HepG2 (cell line): ENCODE data around the gene NFILZ. TPM values are rescaled to one million over a fixed set of nuclear protein-coding genes. Genes with fewer than 3 reads are reported as not detected.

Experiments
- ATAC-seq: fragments of 200-7000 bp; cut with Tn5 transposase; 3 replicates; pipeline ENCODE4 v1.9.1; 2020; ENCODE audit warnings: mild to moderate bottlenecking, moderate library complexity
- BruUV-seq: library from RNA; stranded (reverse); fragments of 400-500 nt; replicated peaks from 2 replicates; lab custom pipeline; 2021; lab: Mats Ljungman, UMichigan
- CTCF ChIA-PET: fragments of 300-600 bp; formaldehyde crosslinking; extraction: SDS; loops from one replicate; lab custom pipeline; 2021; ENCODE audit warnings: low total read pairs, inconsistent platforms, low intra/inter-chr PET ratio; lab: Yijun Ruan, JAX
- POLR2A ChIA-PET: fragments of 350-600 bp; sonication (Branson Sonifier 250); formaldehyde crosslinking; loops from one replicate; lab custom pipeline; 2020; ENCODE audit warnings: antibody characterized with exemption, inconsistent platforms; lab: Yijun Ruan, JAX
- DNase-seq: peaks from one replicate; pipeline ENCODE4 v3.0.0-alpha.2; 2015; ENCODE audit warnings: low spot score
- FAIRE-seq: peaks from 3 replicates; lab custom pipeline; 2011; peaks lifted over from hg19 to GRCh38; lab: Jason Lieb, UNC
- H2AFZ ChIP-seq: one replicate; pipeline ENCODE4 v1.6.1; 2011; ENCODE audit warnings: low read length, inconsistent platforms
- H3K27ac ChIP-seq: fragments of 300-600 bp; 3 replicates; pipeline ENCODE4 v1.8.0; 2011; ENCODE audit warnings: mixed run types, mild to moderate bottlenecking, mixed read lengths, low read length, inconsistent platforms; ENCODE audit not compliant: insufficient read depth; ENCODE audit errors: extremely low read length
- H3K27me3 ChIP-seq, 2 experiments: fragments of 200-600 bp in 1 of 2; 2 replicates in 1 of 2; 3 replicates in 1 of 2; pipeline versions ENCODE4 v1.6.0 to v1.8.0; 2011; ENCODE audit warnings: low read length in 2 of 2, mild to moderate bottlenecking in 2 of 2, moderate library complexity in 2 of 2, inconsistent platforms in 1 of 2; ENCODE audit not compliant: insufficient read depth in 2 of 2, control insufficient read depth in 1 of 2
- H3K36me3 ChIP-seq, 2 experiments: fragments of 200-600 bp in 1 of 2; replicated peaks in 1 of 2; 2 replicates in 1 of 2; 3 replicates in 1 of 2; pipeline versions ENCODE4 v1.5.1 to v1.8.0; 2011; ENCODE audit warnings: low read length in 2 of 2, inconsistent platforms in 1 of 2; ENCODE audit not compliant: insufficient read depth in 2 of 2, control insufficient read depth in 1 of 2
- H3K4me1 ChIP-seq: 2 replicates; pipeline ENCODE4 v1.5.1; 2012; ENCODE audit warnings: low read length, inconsistent platforms; ENCODE audit not compliant: insufficient read depth
- H3K4me2 ChIP-seq: 2 replicates; pipeline ENCODE4 v1.6.0; 2011; ENCODE audit warnings: low read depth, low read length, inconsistent platforms
- H3K4me3 ChIP-seq, 3 experiments: fragments of 200-600 bp in 1 of 3; sonication (generic), shearing (Covaris generic) in 1 of 3; replicated peaks in 1 of 3; 2 replicates each; pipeline ENCODE4 v1.5.1; 2011 to 2016; ENCODE audit warnings: low read length in 3 of 3, inconsistent platforms in 2 of 3, low read depth in 2 of 3, mild to moderate bottlenecking in 2 of 3, control low read depth in 1 of 3, mixed read lengths in 1 of 3; ENCODE audit not compliant: insufficient read depth in 1 of 3
- H3K79me2 ChIP-seq: one replicate; pipeline ENCODE4 v1.6.1; 2011; ENCODE audit warnings: low read length, inconsistent platforms; ENCODE audit not compliant: insufficient read depth
- H3K9ac ChIP-seq: 2 replicates; pipeline ENCODE4 v1.6.0; 2011; ENCODE audit warnings: mild to moderate bottlenecking, low read depth, low read length, inconsistent platforms; ENCODE audit not compliant: insufficient read depth
- H3K9me3 ChIP-seq: 2 replicates; pipeline ENCODE4 v1.5.1; 2012; ENCODE audit warnings: mild to moderate bottlenecking, low read length
- H4K20me1 ChIP-seq: 2 replicates; pipeline ENCODE4 v1.6.0; 2011; ENCODE audit warnings: inconsistent platforms, mild to moderate bottlenecking, low read length, moderate library complexity; ENCODE audit not compliant: insufficient read depth
- FOSL2 ChIP-seq: sonication (generic); formaldehyde crosslinking; IDR thresholded peaks from 2 replicates; pipeline ENCODE4 v1.4.0; 2020; ENCODE audit warnings: missing genetic modification reagents
- HDAC1 ChIP-seq: sonication (generic); formaldehyde crosslinking; IDR thresholded peaks from 2 replicates; pipeline ENCODE4 v1.5.1; 2020; ENCODE audit warnings: mild to moderate bottlenecking, missing genetic modification reagents
- JUND ChIP-seq: sonication (generic); formaldehyde crosslinking; IDR thresholded peaks from 2 replicates; pipeline ENCODE4 v1.8.0; 2022; ENCODE audit warnings: mild to moderate bottlenecking, missing genetic modification reagents
- KAT2B ChIP-seq: fragments of 150-350 bp; IDR thresholded peaks from 2 replicates; pipeline ENCODE4 v1.6.1; 2014; ENCODE audit warnings: low read depth, low read length, borderline replicate concordance
- MTERF4 ChIP-seq: sonication (generic); formaldehyde crosslinking; IDR thresholded peaks from 2 replicates; pipeline ENCODE4 v1.8.0; 2023; ENCODE audit warnings: mild to moderate bottlenecking, missing genetic modification reagents
- NFATC3 ChIP-seq: sonication (generic); formaldehyde crosslinking; IDR thresholded peaks from 2 replicates; pipeline ENCODE4 v1.5.1; 2020; ENCODE audit warnings: mild to moderate bottlenecking, missing genetic modification reagents
- ZFP36 ChIP-seq: fragments of 150-350 bp; IDR thresholded peaks from 2 replicates; pipeline ENCODE4 v1.6.1; 2018; ENCODE audit warnings: borderline replicate concordance, low read length, low read depth; ENCODE audit not compliant: partially characterized antibody
- ZMYM3 ChIP-seq: sonication (generic); formaldehyde crosslinking; IDR thresholded peaks from 2 replicates; pipeline ENCODE4 v1.5.1; 2020; ENCODE audit warnings: mild to moderate bottlenecking, missing genetic modification reagents
- ZNF292 ChIP-seq: sonication (generic); formaldehyde crosslinking; IDR thresholded peaks from 2 replicates; pipeline ENCODE4 v1.8.1; 2022; ENCODE audit warnings: mild to moderate bottlenecking, low read depth, missing genetic modification reagents, borderline replicate concordance
- ZNF329 ChIP-seq: sonication (generic); formaldehyde crosslinking; IDR thresholded peaks from 2 replicates; pipeline ENCODE4 v1.9.0; 2021; ENCODE audit warnings: low read depth, mild to moderate bottlenecking, missing genetic modification reagents
- ZNF362 ChIP-seq: sonication (generic); formaldehyde crosslinking; IDR thresholded peaks from 2 replicates; pipeline ENCODE4 v1.4.0; 2020; ENCODE audit warnings: missing genetic modification reagents, mild to moderate bottlenecking, borderline replicate concordance
- ZNF543 ChIP-seq: sonication (generic); formaldehyde crosslinking; IDR thresholded peaks from 2 replicates; pipeline ENCODE4 v1.4.0; 2020; ENCODE audit warnings: mild to moderate bottlenecking, missing genetic modification reagents
- ZNF549 ChIP-seq: sonication (generic); formaldehyde crosslinking; IDR thresholded peaks from 2 replicates; pipeline ENCODE4 v1.5.0; 2020; ENCODE audit warnings: missing genetic modification reagents
- ZNF574 ChIP-seq: sonication (generic); formaldehyde crosslinking; IDR thresholded peaks from 2 replicates; pipeline ENCODE4 v1.4.0; 2020; ENCODE audit warnings: missing genetic modification reagents
- ZNF770 ChIP-seq: sonication (generic); formaldehyde crosslinking; IDR thresholded peaks from 2 replicates; pipeline ENCODE4 v1.5.0; 2020; ENCODE audit warnings: mild to moderate bottlenecking, missing genetic modification reagents
- WGBS: methylation state at CpG from one replicate; pipeline ENCODE4 v1.1.6; 2017; ENCODE audit warnings: low lambda C conversion rate; 5-methylcytosine and 5-hydroxymethylcytosine counted together
- in situ Hi-C: cut with HindIII; loops from 2 replicates; pipeline ENCODE4 v1.10.0; 2017; ENCODE audit warnings: low pct_unique_long_range_greater_than_20kb; ENCODE audit not compliant: extremely low pct_ligation_motif_present
- intact Hi-C: fragments of 100-400 bp; cut with micrococcal nuclease; formaldehyde crosslinking; loops from one replicate; pipeline ENCODE4 v1.10.0; 2022; ENCODE audit not compliant: unreplicated experiment
- polyA plus RNA-seq, 8 experiments: library from polyadenylated mRNA; depleted of rRNA in 3 of 8; stranded (reverse) in 7 of 8; unstranded in 1 of 8; fragments of >200 nt; fragmentation: Illumina TruSeq in 4 of 8; extraction: Trizol in 4 of 8; gene quantifications; 2 replicates each; pipeline versions ENCODE4 v1.2.1 to v1.2.3, GENCODE V29; 2011 to 2016; ENCODE audit warnings: low read depth in 4 of 8, missing spikeins in 1 of 8, mixed read lengths in 1 of 8; ENCODE audit not compliant: insufficient read depth in 1 of 8
- total RNA-seq, 5 experiments: library from RNA; depleted of rRNA; stranded (reverse); fragments of >200 nt; fragmentation: Illumina TruSeq; extraction: Trizol; gene quantifications; 2 replicates each; pipeline ENCODE4 v1.2.3, GENCODE V29; 2016; ENCODE audit warnings: low read depth in 1 of 5

The NFILZ gene
- total and polyA plus RNA-seq, 2 of the 13 experiments (the other 11 are each of a cell fraction or from before 2014, with no cell fraction given), result not detected

GRCh38 chr19:8617984-8618383 lies 12.4 kb upstream of the NFILZ start (continued):
- TF ChIP-seq ZNF574 (no peak), ZNF543 (no peak)

GRCh38 chr19:8618751-8619150 lies 11.7 kb upstream of the NFILZ start:
- Histone ChIP-seq H3K4me3 (no peak overlapping the region), H3K79me2 (no peaks in the 10 kb centered on the region), H3K27ac (no peak overlapping the region), H3K4me2 (no peak overlapping the region), H3K9me3 (no peaks in the 10 kb centered on the region), H4K20me1 (no peaks in the 10 kb centered on the region), H3K27me3 (no peaks in the 10 kb centered on the region), H2AFZ (no peak overlapping the region), H3K9ac (no peak overlapping the region), H3K36me3 (no peaks in the 10 kb centered on the region), H3K4me1 (peaks cover 22% of the 10 kb centered on the region)
- POLR2A ChIA-PET, result no interaction called here
- FAIRE-seq (no peak), ATAC-seq (peak; percentile 20; the same call in 1 of the 3 replicates), DNase-seq (peak; percentile 53)
- intact Hi-C loops (no loop called here), in situ Hi-C loops (no loop called here)
- no TSS peak for BruUV-seq
- 12% methylated on average over 8 of the region's 8 CpGs for WGBS
- CTCF ChIA-PET, result no interaction called here
- TF ChIP-seq ZNF770 (CRISPR knock-in tag), result 0 out of 2 replicates have a peak, but pooled peaks have one; percentile 57
- TF ChIP-seq JUND (CRISPR knock-in tag), result peak; percentile 57
- TF ChIP-seq NFATC3 (CRISPR knock-in tag), result no peak
- TF ChIP-seq ZNF292 (CRISPR knock-in tag), result 0 out of 2 replicates have a peak, but pooled peaks have one; percentile 21
- no peak for TF ChIP-seq ZNF549
- TF ChIP-seq ZNF362 (CRISPR knock-in tag), result peak; percentile 91
- no peak for TF ChIP-seq ZNF329
- peak; percentile 87 for TF ChIP-seq ZMYM3 (CRISPR knock-in tag)
- TF ChIP-seq ZFP36, result no peak
- no peak for TF ChIP-seq KAT2B
- TF ChIP-seq HDAC1 (CRISPR knock-in tag), result 0 out of 2 replicates have a peak, but pooled peaks have one; percentile 27
- TF ChIP-seq MTERF4, result no peak
- peak; percentile 89 for TF ChIP-seq FOSL2 (CRISPR knock-in tag)
